VCaP (cell line): ENCODE measurements around the gene ADD3.

Experiments
- H3K27ac ChIP-seq: fragments of 450-650 bp; 2 replicates; pipeline ENCODE4 v1.5.1; 2017
- TF ChIP-seq, protein P1 (sequence below): fragments of 450-650 bp; conservative IDR thresholded peaks from 2 replicates; pipeline ENCODE4 v1.5.1; 2017; ENCODE audit warnings: mild to moderate bottlenecking, moderate library complexity

Gene ADD3

DNA sequence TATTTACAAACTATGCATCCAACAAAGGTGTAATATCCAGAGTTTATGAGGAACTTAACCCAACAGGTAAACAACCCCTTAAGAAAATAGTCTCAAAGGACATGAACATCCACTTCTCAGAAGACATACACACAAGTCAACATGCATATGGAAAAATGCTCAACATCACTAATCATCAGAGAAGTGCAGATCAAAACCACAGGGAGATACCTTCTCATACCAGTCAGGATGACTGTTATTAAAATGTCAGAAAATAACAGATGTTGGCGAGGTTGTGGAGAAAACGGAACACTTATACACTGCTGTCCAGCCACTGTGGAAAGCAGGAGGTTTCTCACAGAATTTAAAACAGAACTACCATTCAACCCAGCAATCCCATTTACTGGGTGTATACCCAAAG is 84.0 kb downstream of the ADD3 start:
- TF ChIP-seq, protein P1, sequence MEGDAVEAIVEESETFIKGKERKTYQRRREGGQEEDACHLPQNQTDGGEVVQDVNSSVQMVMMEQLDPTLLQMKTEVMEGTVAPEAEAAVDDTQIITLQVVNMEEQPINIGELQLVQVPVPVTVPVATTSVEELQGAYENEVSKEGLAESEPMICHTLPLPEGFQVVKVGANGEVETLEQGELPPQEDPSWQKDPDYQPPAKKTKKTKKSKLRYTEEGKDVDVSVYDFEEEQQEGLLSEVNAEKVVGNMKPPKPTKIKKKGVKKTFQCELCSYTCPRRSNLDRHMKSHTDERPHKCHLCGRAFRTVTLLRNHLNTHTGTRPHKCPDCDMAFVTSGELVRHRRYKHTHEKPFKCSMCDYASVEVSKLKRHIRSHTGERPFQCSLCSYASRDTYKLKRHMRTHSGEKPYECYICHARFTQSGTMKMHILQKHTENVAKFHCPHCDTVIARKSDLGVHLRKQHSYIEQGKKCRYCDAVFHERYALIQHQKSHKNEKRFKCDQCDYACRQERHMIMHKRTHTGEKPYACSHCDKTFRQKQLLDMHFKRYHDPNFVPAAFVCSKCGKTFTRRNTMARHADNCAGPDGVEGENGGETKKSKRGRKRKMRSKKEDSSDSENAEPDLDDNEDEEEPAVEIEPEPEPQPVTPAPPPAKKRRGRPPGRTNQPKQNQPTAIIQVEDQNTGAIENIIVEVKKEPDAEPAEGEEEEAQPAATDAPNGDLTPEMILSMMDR, result no peak
- H3K27ac ChIP-seq, result no peak overlapping the region

DNA sequence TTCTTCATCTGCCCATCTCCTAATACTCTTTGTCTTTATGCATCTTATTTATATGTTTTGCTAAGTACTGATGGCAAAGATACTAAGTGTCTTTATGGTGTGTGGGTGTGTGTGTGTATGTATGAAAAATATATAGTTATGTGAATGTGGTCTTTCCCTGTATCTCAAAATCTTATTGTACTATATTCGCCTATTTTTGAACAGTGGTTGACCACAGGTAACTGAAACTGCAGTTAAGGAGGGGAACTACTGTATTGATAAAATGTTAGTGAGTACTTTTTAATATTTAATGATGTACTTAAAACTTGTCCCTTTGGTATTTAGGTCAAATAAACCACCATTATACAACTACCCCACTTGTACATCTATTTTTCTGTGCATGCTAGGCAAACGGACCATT is 85.9 kb downstream of the ADD3 start:
- TF ChIP-seq, protein P1, result no peak
- H3K27ac ChIP-seq, result no peak overlapping the region

DNA sequence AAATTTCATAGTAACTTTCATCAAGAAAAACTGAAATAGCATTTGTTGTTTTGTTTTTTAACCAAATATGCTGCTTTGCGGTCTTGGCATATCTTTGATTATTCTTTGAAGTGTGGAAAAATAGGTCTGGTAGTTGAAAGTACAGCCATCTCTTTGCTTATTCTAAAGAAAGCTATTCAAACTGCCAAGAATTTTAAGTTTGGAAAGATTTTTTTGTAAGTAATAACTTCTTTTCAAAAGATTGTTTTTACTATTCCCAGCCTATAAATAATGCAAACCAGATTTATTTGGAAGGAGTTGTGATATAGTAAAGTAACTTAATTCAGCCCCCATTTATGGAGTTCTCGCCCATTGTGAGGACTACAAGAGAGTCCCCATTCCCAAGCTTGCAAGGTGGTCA is 87.0 kb downstream of the ADD3 start:
- no peak overlapping the region for H3K27ac ChIP-seq
- TF ChIP-seq, protein P1, result no peak

DNA sequence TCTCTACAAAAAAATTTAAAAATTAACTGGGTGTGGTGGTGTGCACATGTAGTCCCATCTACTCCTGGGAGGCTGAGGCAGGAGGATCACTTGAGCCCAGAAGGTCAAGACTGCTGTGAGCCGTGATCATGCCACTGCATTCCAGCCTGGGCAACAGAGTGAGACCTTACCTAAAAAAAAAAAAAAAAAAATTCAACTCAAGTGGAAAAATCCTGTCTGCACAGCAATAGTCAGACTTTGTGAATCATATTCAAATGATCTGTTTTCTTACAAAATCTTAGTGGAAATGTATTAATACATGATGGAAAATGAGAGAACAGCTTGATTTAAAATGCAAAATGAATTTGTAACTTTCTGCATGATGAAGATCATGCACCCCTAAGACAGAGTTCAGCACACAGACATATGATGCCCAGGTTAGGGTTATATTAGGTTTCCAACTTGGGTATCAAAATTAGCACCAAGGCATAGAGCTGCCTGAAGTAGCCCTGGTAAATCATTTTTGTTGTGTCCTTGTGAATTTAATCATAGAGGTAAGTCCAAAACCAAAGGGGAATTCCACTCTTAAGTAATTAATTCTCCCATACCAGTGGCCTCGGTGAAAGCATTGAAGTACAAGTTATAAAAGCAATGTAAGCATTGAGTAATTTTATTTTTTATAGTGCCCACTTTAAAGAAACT is 93.8 kb downstream of the ADD3 start:
- H3K27ac ChIP-seq, result no peak overlapping the region
- TF ChIP-seq, protein P1, result no peak

DNA sequence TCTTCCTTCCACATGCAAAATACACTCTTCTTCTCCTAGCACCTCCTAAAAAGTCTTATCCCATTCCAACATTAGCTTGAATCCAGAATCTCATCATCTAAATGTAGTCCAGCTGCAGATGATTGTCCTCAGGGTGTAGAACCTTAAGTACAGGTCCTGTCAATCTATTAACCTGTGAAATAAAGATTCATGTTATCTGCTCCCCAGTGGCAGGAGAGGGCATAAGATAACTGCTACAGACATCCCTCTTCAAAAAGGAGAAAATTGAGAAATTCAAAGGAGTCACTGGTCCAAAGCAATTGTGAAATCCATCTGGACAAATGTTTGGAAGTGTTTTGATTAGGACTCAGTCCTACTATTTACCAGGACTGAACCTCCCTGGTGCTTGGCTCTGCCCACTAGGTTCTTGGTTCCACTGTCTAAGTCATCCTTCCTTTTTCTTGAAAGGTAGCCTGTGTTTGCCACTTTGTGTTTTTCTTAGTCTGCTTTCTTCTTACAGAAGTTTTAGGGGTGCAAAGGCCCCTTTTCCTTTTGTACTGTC is 96.2 kb downstream of the ADD3 start:
- no peak overlapping the region for H3K27ac ChIP-seq
- TF ChIP-seq, protein P1, result no peak

DNA sequence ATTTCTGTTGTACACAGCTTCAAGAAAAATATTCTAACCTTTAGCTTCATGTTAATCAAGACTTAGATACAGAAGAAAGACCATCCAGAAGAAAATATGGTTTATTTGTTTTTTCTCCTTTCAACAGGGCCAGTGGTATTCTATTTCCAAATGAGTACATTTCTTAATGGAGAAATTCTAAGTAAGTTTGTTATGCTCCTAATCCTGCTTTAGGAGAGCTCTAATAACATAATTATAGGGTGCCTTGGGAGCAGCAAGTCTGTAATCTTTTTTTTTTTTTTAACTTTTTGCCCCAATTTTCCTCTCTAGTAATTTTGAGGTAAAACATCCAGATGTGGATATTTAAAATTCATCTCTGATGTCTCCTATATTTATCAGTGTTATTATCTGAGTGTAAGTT is 98.1 kb downstream of the ADD3 start:
- no peak overlapping the region for H3K27ac ChIP-seq
- TF ChIP-seq, protein P1, result no peak

DNA sequence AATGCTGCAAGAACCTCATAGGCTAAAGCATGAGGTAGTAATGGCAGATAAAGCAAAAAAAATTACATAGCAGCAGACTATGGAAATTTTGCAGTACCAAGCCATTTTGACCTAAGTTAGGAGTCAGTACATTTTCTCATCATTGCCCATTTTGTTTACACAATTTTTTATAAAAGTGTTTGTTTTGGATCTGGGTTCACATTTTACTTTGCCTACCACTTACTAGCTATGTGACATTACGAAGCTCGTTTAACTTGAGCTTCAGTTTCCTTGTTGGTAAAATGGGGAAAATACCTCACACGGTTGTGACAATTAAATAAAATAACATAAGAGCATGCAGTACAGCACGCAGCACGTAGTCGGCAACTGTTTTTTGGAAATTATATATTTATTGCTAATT is 99.6 kb downstream of the ADD3 start:
- TF ChIP-seq, protein P1, result no peak

More for the DNA sequence above, 99.6 kb downstream of the ADD3 start:
- no peak overlapping the region; the same call in 1 of the 2 replicates for H3K27ac ChIP-seq
